ENCODE data around the gene INPP1.
A peak's percentile ranks its signal among the peaks of the same experiment; 100 is the strongest.
"Not testable (repeated sequence)": the region's sequence is repeated elsewhere in the genome, so short reads cannot be mapped to it uniquely, and the experiment has no call there.

INPP1 gene

GRCh38 chr2:190343536-190344275 is at the start of gene INPP1:
Gene INPP1 (plus strand): TSS chr2:190343589. CDS start chr2:190360103, 16,514 bp downstream.
- DNase-seq (ENCODE audit: low read depth) = no peak

GRCh38 chr2:190297880-190298279 is 45.5 kb upstream of the INPP1 start:
- not testable (repeated sequence) for DNase-seq (ENCODE audit: low read depth)

- DNase-seq (ENCODE audit: low read depth) = no peak
These were observed 42.4 kb upstream of the INPP1 start for GRCh38 chr2:190301032-190301431.

GRCh38 chr2:190302052-190302451 is 41.3 kb upstream of the INPP1 start:
- no peak for DNase-seq (ENCODE audit: low read depth)

- no peak for DNase-seq (ENCODE audit: low read depth)
These were observed 39.7 kb upstream of the INPP1 start for GRCh38 chr2:190303647-190304046.

GRCh38 chr2:190304404-190304803 is 39.0 kb upstream of the INPP1 start:
- no peak for DNase-seq (ENCODE audit: low read depth)

- DNase-seq (ENCODE audit: low read depth) = no peak
These were observed 35.4 kb upstream of the INPP1 start for GRCh38 chr2:190308031-190308430.

- no peak for DNase-seq (ENCODE audit: low read depth)
These were observed 31.3 kb upstream of the INPP1 start for GRCh38 chr2:190311893-190312634.

- DNase-seq (ENCODE audit: low read depth) = not testable (repeated sequence)
These were observed 30.8 kb upstream of the INPP1 start for GRCh38 chr2:190312635-190313025.

- DNase-seq (ENCODE audit: low read depth) = no peak
These were observed 29.5 kb upstream of the INPP1 start for GRCh38 chr2:190313880-190314279.

- no peak for DNase-seq (ENCODE audit: low read depth)
These were observed 28.1 kb upstream of the INPP1 start for GRCh38 chr2:190315273-190315672.

- no peak for DNase-seq (ENCODE audit: low read depth)
These were observed 24.9 kb upstream of the INPP1 start for GRCh38 chr2:190318514-190318913.

- DNase-seq (ENCODE audit: low read depth) = no peak
These were observed 24.3 kb upstream of the INPP1 start for GRCh38 chr2:190318931-190319554.

GRCh38 chr2:190319555-190320498 is 23.6 kb upstream of the INPP1 start, which contains the start of gene HIBCH:
Gene HIBCH (minus strand): TSS chr2:190319826. CDS start chr2:190319750, 76 bp downstream.
- DNase-seq (ENCODE audit: low read depth) = peak; percentile 77

GRCh38 chr2:190320696-190321095 is 22.7 kb upstream of the INPP1 start:
- no peak for DNase-seq (ENCODE audit: low read depth)

- DNase-seq (ENCODE audit: low read depth) = no peak
These were observed 20.0 kb upstream of the INPP1 start for GRCh38 chr2:190323406-190323805.

GRCh38 chr2:190325588-190325987 is 17.8 kb upstream of the INPP1 start:
- no peak for DNase-seq (ENCODE audit: low read depth)

GRCh38 chr2:190327867-190328572 is 15.4 kb upstream of the INPP1 start:
- no peak for DNase-seq (ENCODE audit: low read depth)

- DNase-seq (ENCODE audit: low read depth) = no peak
These were observed 14.7 kb upstream of the INPP1 start for GRCh38 chr2:190328573-190329147.

GRCh38 chr2:190333395-190333794 is 10.0 kb upstream of the INPP1 start:
- DNase-seq (ENCODE audit: low read depth) = no peak

GRCh38 chr2:190333928-190334327 is 9.5 kb upstream of the INPP1 start:
- DNase-seq (ENCODE audit: low read depth) = no peak
